MM.1S (cell line): ENCODE measurements around the gene SMU1.

Experiments
- DNase-seq: peaks from one replicate; pipeline ENCODE4 v3.0.0-alpha.2; 2015
- H2AFZ ChIP-seq: fragments of 300-600 bp; sonication (generic); 2 replicates; pipeline ENCODE4 v1.6.0; 2016; ENCODE audit warnings: antibody characterized with exemption, low read length
- H3F3A ChIP-seq: fragments of 300-600 bp; sonication (generic); 2 replicates; pipeline ENCODE4 v1.6.1; 2016; ENCODE audit warnings: mild to moderate bottlenecking, antibody characterized with exemption, low read length, moderate library complexity, mixed read lengths; ENCODE audit not compliant: insufficient read depth
- H3K27ac ChIP-seq: fragments of 300-600 bp; sonication (generic); 2 replicates; pipeline ENCODE4 v1.5.1; 2016; ENCODE audit warnings: mild to moderate bottlenecking, low read length
- H3K27me3 ChIP-seq: fragments of 300-600 bp; sonication (generic); replicated peaks from 2 replicates; pipeline ENCODE4 v1.6.0; 2016; ENCODE audit warnings: low read length; ENCODE audit not compliant: insufficient read depth
- H3K36me3 ChIP-seq: fragments of 300-600 bp; sonication (generic); replicated peaks from 2 replicates; pipeline ENCODE4 v1.6.1; 2016; ENCODE audit warnings: mild to moderate bottlenecking, low read length, mixed read lengths; ENCODE audit not compliant: insufficient read depth
- H3K4me1 ChIP-seq: fragments of 300-600 bp; sonication (generic); 2 replicates; pipeline ENCODE4 v1.6.1; 2016; ENCODE audit warnings: low read length, mixed read lengths
- H3K4me2 ChIP-seq: fragments of 300-600 bp; sonication (generic); 2 replicates; pipeline ENCODE4 v1.6.0; 2016; ENCODE audit warnings: low read depth, low read length
- H3K4me3 ChIP-seq: fragments of 300-600 bp; sonication (generic); 2 replicates; pipeline ENCODE4 v1.5.1; 2016; ENCODE audit warnings: low read length, mixed read lengths
- H3K79me2 ChIP-seq: fragments of 300-600 bp; sonication (generic); 2 replicates; pipeline ENCODE4 v1.6.1; 2016; ENCODE audit warnings: mixed run types, low read length, mixed read lengths
- H3K9ac ChIP-seq: fragments of 300-600 bp; sonication (generic); 2 replicates; pipeline ENCODE4 v1.6.1; 2016; ENCODE audit warnings: low read length, mixed read lengths
- H3K9me2 ChIP-seq: fragments of 300-600 bp; sonication (generic); replicated peaks from 2 replicates; pipeline ENCODE4 v1.6.1; 2016; ENCODE audit warnings: mild to moderate bottlenecking, low read length, mixed read lengths; ENCODE audit not compliant: insufficient read depth
- H3K9me3 ChIP-seq: fragments of 300-600 bp; sonication (generic); replicated peaks from 2 replicates; pipeline ENCODE4 v1.6.1; 2016; ENCODE audit warnings: mild to moderate bottlenecking, low read length, mixed read lengths; ENCODE audit not compliant: insufficient read depth
- H4K20me1 ChIP-seq: fragments of 300-600 bp; sonication (generic); 2 replicates; pipeline ENCODE4 v1.6.1; 2016; ENCODE audit warnings: mild to moderate bottlenecking, low read length, moderate library complexity, mixed read lengths; ENCODE audit not compliant: insufficient read depth
- CTCF ChIP-seq: fragments of 300-600 bp; sonication (generic); IDR thresholded peaks from 2 replicates; pipeline ENCODE4 v1.5.1; 2016; ENCODE audit warnings: antibody characterized with exemption, low read length, mixed read lengths
- EZH2 ChIP-seq: fragments of 300-600 bp; sonication (generic); optimal IDR thresholded peaks from 2 replicates; pipeline ENCODE3; 2017; ENCODE audit warnings: low read depth, mild to moderate bottlenecking, antibody characterized with exemption, low read length, mixed read lengths
- EZH2phosphoT487 ChIP-seq: fragments of 300-600 bp; sonication (generic); IDR thresholded peaks from 2 replicates; pipeline ENCODE4 v1.6.1; 2018; ENCODE audit warnings: antibody characterized with exemption, low read length

The SMU1 gene

GRCh38 chr9:33109097-33109496 is 32.6 kb upstream of the SMU1 start:
- H3K27ac ChIP-seq: no peak overlapping the region
- H3K4me1 ChIP-seq: no peaks in the 10 kb centered on the region
- no peaks in the 10 kb centered on the region for H4K20me1 ChIP-seq
- H3K9me2 ChIP-seq: no peaks in the 10 kb centered on the region
- H3K4me2 ChIP-seq: no peak overlapping the region
- H3K9ac ChIP-seq: no peak overlapping the region
- no peaks in the 10 kb centered on the region for H3K9me3 ChIP-seq
- no peaks in the 10 kb centered on the region for H3F3A ChIP-seq
- TF ChIP-seq CTCF: no peak
- no peak for TF ChIP-seq EZH2phosphoT487
- TF ChIP-seq EZH2: no peak
- H2AFZ ChIP-seq: no peak overlapping the region
- no peaks in the 10 kb centered on the region for H3K36me3 ChIP-seq
- DNase-seq: no peak
- H3K79me2 ChIP-seq: no peaks in the 10 kb centered on the region
- H3K27me3 ChIP-seq: no peaks in the 10 kb centered on the region
- no peak overlapping the region for H3K4me3 ChIP-seq

DNA sequence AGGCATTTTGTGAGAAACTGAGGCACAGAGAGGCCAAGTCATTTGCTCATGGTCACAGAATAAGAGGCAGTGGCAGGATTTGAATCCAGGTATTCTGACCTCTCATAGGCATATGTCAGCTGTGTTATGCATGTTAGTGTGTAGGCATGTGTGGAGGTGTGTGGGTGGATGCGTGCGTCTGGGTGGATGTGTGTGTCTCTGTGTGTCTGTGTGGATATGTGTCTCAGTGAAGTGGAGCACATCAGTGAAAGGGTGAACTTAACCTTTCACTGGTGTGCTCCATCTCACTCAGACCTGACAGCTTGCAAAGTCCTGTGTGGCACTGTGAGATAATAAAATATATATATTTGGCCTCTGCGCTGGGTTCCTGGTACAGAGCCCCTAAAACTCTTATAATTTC is 32.0 kb upstream of the SMU1 start:
- no peaks in the 10 kb centered on the region for H4K20me1 ChIP-seq
- no peaks in the 10 kb centered on the region for H3F3A ChIP-seq
- no peaks in the 10 kb centered on the region for H3K9me3 ChIP-seq
- H3K27me3 ChIP-seq: no peaks in the 10 kb centered on the region
- no peak overlapping the region for H3K4me3 ChIP-seq
- no peaks in the 10 kb centered on the region for H3K36me3 ChIP-seq
- H3K9me2 ChIP-seq: no peaks in the 10 kb centered on the region
- no peak overlapping the region for H3K4me2 ChIP-seq
- no peak overlapping the region for H3K27ac ChIP-seq
- no peak overlapping the region for H3K9ac ChIP-seq
- H3K79me2 ChIP-seq: no peaks in the 10 kb centered on the region
- no peak overlapping the region for H2AFZ ChIP-seq
- no peaks in the 10 kb centered on the region for H3K4me1 ChIP-seq
- DNase-seq: no peak
- no peak for TF ChIP-seq EZH2phosphoT487
- TF ChIP-seq CTCF: no peak
- TF ChIP-seq EZH2: no peak

DNA sequence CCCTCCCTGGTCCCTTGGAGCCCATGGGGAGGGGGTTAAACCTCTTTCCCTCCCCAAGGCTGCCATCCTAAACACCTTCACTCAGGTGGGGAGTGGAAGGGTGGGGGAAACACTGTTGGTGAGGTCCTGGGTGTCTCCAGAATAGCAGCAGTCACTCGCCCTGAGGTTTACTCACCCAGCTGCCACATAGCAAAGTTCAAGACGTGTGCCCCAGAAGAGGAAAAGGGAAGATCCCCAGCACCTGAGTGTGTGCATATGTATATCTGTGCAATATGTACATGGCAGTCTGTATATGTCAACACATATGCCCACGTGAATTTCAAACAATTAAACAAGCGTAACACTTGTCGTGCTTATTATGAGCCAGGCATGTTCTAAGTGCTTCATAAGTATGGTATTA is 31.3 kb upstream of the SMU1 start:
- no peaks in the 10 kb centered on the region for H3K36me3 ChIP-seq
- H3K9me2 ChIP-seq: no peaks in the 10 kb centered on the region
- H3K9ac ChIP-seq: no peak overlapping the region
- H3K27ac ChIP-seq: no peak overlapping the region
- H3K4me3 ChIP-seq: no peak overlapping the region
- no peaks in the 10 kb centered on the region for H3F3A ChIP-seq
- no peaks in the 10 kb centered on the region for H4K20me1 ChIP-seq
- no peaks in the 10 kb centered on the region for H3K9me3 ChIP-seq
- no peak for DNase-seq
- no peaks in the 10 kb centered on the region for H3K79me2 ChIP-seq
- H2AFZ ChIP-seq: no peak overlapping the region
- TF ChIP-seq CTCF: no peak
- no peak for TF ChIP-seq EZH2
- no peak for TF ChIP-seq EZH2phosphoT487
- H3K4me2 ChIP-seq: no peak overlapping the region
- no peaks in the 10 kb centered on the region for H3K4me1 ChIP-seq
- H3K27me3 ChIP-seq: no peaks in the 10 kb centered on the region
